PC-3 (cell line): ENCODE measurements around the gene DNAJA3. TPM values are rescaled to one million over a fixed set of nuclear protein-coding genes. Genes with fewer than 3 reads are reported as not detected.

Experiments used
- ATAC-seq: fragments of 200-7000 bp; cut with Tn5 transposase; 2 replicates; pipeline ENCODE4 v1.9.1; 2020; ENCODE audit warnings: mild to moderate bottlenecking, moderate library complexity
- BruUV-seq: library from RNA; stranded (reverse); fragments of 400-500 nt; replicated peaks from 2 replicates; lab custom pipeline; 2021; lab: Mats Ljungman, UMichigan
- CTCF ChIA-PET: fragments of 300-600 bp; sonication (Branson Sonifier 250); formaldehyde crosslinking; loops from one replicate; lab custom pipeline; 2022; ENCODE audit warnings: antibody characterized with exemption; lab: Charles Lee
- POLR2A ChIA-PET: fragments of 300-600 bp; sonication (Branson Sonifier 250); formaldehyde crosslinking; loops from one replicate; lab custom pipeline; 2022; ENCODE audit warnings: antibody characterized with exemption; ENCODE audit not compliant: unreplicated experiment; lab: Charles Lee
- DNase-seq: peaks from one replicate; pipeline ENCODE4 v3.0.0-alpha.2; 2015
- H2AFZ ChIP-seq: fragments of 300-600 bp; sonication (generic); 2 replicates; pipeline ENCODE4 v1.6.0; 2016; ENCODE audit warnings: antibody characterized with exemption, low read length
- H3F3A ChIP-seq: fragments of 300-600 bp; sonication (generic); one replicate; pipeline ENCODE4 v1.6.0; 2017; ENCODE audit warnings: antibody characterized with exemption, low read length, control low read depth, mild to moderate bottlenecking; ENCODE audit not compliant: unreplicated experiment
- H3K27ac ChIP-seq: fragments of 300-600 bp; sonication (generic); 2 replicates; pipeline ENCODE4 v1.5.1; 2016; ENCODE audit warnings: mild to moderate bottlenecking, low read length
- H3K27me3 ChIP-seq: fragments of 300-600 bp; sonication (generic); 2 replicates; pipeline ENCODE4 v1.6.1; 2016; ENCODE audit warnings: low read length, mixed read lengths
- H3K36me3 ChIP-seq: fragments of 300-600 bp; sonication (generic); 2 replicates; pipeline ENCODE4 v1.6.1; 2016; ENCODE audit warnings: low read depth, mixed run types, low read length, mixed read lengths
- H3K4me1 ChIP-seq: fragments of 300-600 bp; sonication (generic); 2 replicates; pipeline ENCODE4 v1.5.1; 2016; ENCODE audit warnings: low read length; ENCODE audit not compliant: insufficient read depth
- H3K4me2 ChIP-seq: fragments of 300-600 bp; sonication (generic); 2 replicates; pipeline ENCODE4 v1.6.0; 2016; ENCODE audit warnings: low read length
- H3K4me3 ChIP-seq: fragments of 300-600 bp; sonication (generic); 2 replicates; pipeline ENCODE4 v1.5.1; 2016; ENCODE audit warnings: mild to moderate bottlenecking, low read length, mixed read lengths
- H3K79me2 ChIP-seq: fragments of 300-600 bp; sonication (generic); 2 replicates; pipeline ENCODE4 v1.6.1; 2017; ENCODE audit warnings: low read length, mixed read lengths
- H3K9ac ChIP-seq: fragments of 300-600 bp; sonication (generic); 2 replicates; pipeline ENCODE4 v1.6.0; 2016; ENCODE audit warnings: mild to moderate bottlenecking, low read length
- H3K9me2 ChIP-seq: fragments of 300-600 bp; sonication (generic); replicated peaks from 2 replicates; pipeline ENCODE4 v1.6.1; 2016; ENCODE audit warnings: mixed run types, low read length, mixed read lengths
- H3K9me3 ChIP-seq: fragments of 300-600 bp; sonication (generic); 2 replicates; pipeline ENCODE4 v1.6.1; 2016; ENCODE audit warnings: low read length, mixed read lengths
- H4K20me1 ChIP-seq: fragments of 300-600 bp; sonication (generic); 2 replicates; pipeline ENCODE4 v1.6.1; 2016; ENCODE audit warnings: low read length, mixed read lengths
- EZH2 ChIP-seq: fragments of 300-600 bp; sonication (generic); IDR thresholded peaks from one replicate; pipeline ENCODE4 v1.6.1; 2017; ENCODE audit warnings: antibody characterized with exemption, mild to moderate bottlenecking, low read length; ENCODE audit not compliant: unreplicated experiment
- EZH2phosphoT487 ChIP-seq: fragments of 300-600 bp; sonication (generic); IDR thresholded peaks from 2 replicates; pipeline ENCODE4 v1.6.1; 2018; ENCODE audit warnings: mild to moderate bottlenecking, antibody characterized with exemption, low read length, borderline replicate concordance
- intact Hi-C: fragments of 100-400 bp; cut with micrococcal nuclease; formaldehyde crosslinking; loops from 2 replicates; pipeline ENCODE4 v1.9.0; 2023
- total RNA-seq: library from RNA; depleted of rRNA; stranded (reverse); fragments of >200 nt; gene quantifications from 2 replicates; pipeline ENCODE4 v1.2.3, GENCODE V29; 2014
- TF ChIP-seq, protein P1 (sequence below): fragments of 300-600 bp; sonication (generic); conservative IDR thresholded peaks from 2 replicates; pipeline ENCODE4 v1.5.1; 2017; ENCODE audit warnings: antibody characterized with exemption, low read depth, mild to moderate bottlenecking, low read length

The DNAJA3 gene
- total RNA-seq, 1 experiment from 2014 or later, result 123 TPM

DNA sequence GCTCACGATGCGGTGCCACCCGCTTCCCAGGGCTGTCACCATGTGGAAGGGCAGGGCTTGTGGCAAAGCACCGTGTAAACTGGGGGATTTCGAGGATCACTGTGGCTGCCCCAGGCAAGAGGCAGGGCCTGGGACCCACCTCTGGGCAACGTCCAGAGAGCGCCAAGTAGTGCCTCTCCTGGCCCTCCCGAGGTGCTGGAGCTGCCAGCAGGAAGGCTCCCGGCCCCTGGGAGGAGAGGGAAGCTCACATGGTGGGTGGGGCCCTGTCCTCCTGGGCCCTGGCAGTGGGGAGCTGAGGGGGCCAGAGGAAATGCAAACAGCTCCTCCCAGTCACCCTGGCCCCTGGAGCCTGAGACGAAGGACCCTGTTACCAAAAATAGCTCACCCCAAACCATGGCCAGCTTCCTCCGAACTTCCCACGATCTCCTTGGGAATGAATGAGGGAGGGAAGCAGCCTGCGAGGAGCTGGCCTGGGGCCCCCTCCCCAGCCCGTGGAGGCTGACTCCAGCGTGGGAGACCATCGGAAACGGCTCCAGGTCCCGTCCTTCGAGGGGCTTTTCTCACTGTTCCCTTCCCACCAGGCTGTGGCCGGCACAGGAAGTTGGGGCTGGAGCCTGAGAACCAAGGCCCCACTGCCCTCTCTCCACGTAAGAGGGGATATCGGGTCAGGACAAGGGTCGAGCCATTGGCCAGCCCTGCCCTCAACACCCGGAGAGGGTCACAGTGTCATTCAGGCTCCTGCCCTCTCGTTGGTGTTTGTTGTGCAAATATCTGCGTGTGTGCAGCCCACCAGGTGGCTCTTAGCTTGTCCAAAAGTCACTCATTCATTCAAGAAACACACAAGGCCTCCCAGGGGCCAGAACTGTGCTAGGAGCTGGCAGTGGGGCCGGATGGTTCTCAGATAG is 36.4 kb upstream of the DNAJA3 start:
- CTCF ChIA-PET, result interaction anchor here (1.1 kb wide), 1 partner anchor 13 kb away, joined by 3 read pairs; no protein-coding TSS in a partner anchor
- BruUV-seq, result no TSS peak
- no peak for ATAC-seq

DNA sequence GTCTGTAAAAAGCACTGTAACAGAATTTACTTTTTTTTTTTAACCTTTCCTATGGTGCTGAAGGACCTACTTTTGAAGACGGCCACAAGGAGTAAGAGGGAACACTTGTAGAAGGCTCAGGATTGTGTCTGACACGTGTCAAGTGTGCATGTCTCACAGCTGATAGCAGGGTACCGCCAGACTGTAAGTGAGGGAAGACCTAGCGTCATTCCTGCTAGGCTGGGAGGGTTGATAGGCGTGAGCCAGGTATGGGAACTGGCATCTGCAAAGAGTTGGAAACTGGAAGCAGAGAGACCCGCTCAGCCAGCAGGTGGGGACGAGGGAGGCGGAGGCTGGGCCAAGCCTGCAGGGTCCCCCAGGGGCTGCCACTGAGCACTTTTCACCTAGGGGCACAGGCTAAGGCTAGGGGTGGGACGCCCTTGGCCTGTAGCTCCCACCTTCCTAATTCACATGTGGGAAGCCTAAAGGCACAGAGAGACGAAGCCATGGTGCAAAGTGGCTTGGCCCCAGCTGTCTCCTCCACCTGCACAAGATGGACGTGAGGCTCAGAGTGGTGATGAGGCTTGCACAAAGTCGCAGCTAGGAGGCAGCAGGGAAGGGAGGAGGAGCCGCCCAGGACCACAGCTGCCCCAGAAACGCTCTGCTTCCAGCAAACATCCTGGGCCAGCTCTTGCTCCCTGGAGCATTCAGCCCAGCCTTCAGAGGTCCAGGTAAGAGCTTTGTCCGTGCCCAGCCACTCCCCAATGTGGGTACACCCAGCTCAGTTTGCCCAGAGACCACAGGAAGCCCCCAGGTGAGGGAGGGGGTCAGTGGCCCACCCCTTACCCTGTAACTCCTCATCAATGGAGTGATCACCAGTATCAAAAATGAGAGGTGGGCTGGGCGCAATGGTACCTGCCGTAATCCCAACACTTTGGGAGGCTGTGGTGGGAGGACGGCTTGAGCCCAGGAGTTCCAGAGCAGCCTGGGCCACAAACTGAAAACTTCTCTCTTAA is 35.1 kb upstream of the DNAJA3 start:
- H3K9me2 ChIP-seq, result no peaks in the 10 kb centered on the region
- H3K36me3 ChIP-seq, result no peaks in the 10 kb centered on the region
- ChIA-PET POLR2A (no interaction called here), CTCF (interaction anchor here (1.1 kb wide), 1 partner anchor 12 kb away, joined by 3 read pairs; no protein-coding TSS in a partner anchor)
- H3K4me3 ChIP-seq, result no peak overlapping the region
- H3K27me3 ChIP-seq, result no peaks in the 10 kb centered on the region
- H2AFZ ChIP-seq, result no peak overlapping the region
- H3K27ac ChIP-seq, result no peak overlapping the region
- DNase-seq (no peak), ATAC-seq (no peak)
- TF ChIP-seq EZH2phosphoT487 (no peak), EZH2 (no peak)
- TF ChIP-seq, protein P1, sequence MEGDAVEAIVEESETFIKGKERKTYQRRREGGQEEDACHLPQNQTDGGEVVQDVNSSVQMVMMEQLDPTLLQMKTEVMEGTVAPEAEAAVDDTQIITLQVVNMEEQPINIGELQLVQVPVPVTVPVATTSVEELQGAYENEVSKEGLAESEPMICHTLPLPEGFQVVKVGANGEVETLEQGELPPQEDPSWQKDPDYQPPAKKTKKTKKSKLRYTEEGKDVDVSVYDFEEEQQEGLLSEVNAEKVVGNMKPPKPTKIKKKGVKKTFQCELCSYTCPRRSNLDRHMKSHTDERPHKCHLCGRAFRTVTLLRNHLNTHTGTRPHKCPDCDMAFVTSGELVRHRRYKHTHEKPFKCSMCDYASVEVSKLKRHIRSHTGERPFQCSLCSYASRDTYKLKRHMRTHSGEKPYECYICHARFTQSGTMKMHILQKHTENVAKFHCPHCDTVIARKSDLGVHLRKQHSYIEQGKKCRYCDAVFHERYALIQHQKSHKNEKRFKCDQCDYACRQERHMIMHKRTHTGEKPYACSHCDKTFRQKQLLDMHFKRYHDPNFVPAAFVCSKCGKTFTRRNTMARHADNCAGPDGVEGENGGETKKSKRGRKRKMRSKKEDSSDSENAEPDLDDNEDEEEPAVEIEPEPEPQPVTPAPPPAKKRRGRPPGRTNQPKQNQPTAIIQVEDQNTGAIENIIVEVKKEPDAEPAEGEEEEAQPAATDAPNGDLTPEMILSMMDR, result no peak
- H3K4me2 ChIP-seq, result no peak overlapping the region
- BruUV-seq, result no TSS peak
- H4K20me1 ChIP-seq, result no peaks in the 10 kb centered on the region
- no peak overlapping the region for H3K9ac ChIP-seq
- no peaks in the 10 kb centered on the region for H3K79me2 ChIP-seq
- H3K4me1 ChIP-seq, result no peaks in the 10 kb centered on the region
- intact Hi-C loops, result no loop called here
- no peaks in the 10 kb centered on the region for H3F3A ChIP-seq
- no peaks in the 10 kb centered on the region for H3K9me3 ChIP-seq

More for the DNA sequence above, 36.4 kb upstream of the DNAJA3 start:
- Histone ChIP-seq H3K36me3 (no peaks in the 10 kb centered on the region), H3K9me3 (no peaks in the 10 kb centered on the region), H3K27ac (no peak overlapping the region), H3K4me2 (no peak overlapping the region), H2AFZ (no peak overlapping the region), H3K79me2 (no peaks in the 10 kb centered on the region), H4K20me1 (no peaks in the 10 kb centered on the region), H3F3A (no peaks in the 10 kb centered on the region), H3K27me3 (no peaks in the 10 kb centered on the region), H3K9me2 (no peaks in the 10 kb centered on the region), H3K9ac (no peak overlapping the region), H3K4me3 (no peak overlapping the region), H3K4me1 (no peaks in the 10 kb centered on the region)
- TF ChIP-seq, protein P1, result no peak
- no peak for TF ChIP-seq EZH2
- TF ChIP-seq EZH2phosphoT487, result no peak
- POLR2A ChIA-PET, result no interaction called here
- DNase-seq, result no peak
- intact Hi-C loops, result no loop called here
